ENCODE measurements around the gene VEGFB.
A peak's percentile ranks its signal among the peaks of the same experiment; 100 is the strongest.

The VEGFB gene

DNA sequence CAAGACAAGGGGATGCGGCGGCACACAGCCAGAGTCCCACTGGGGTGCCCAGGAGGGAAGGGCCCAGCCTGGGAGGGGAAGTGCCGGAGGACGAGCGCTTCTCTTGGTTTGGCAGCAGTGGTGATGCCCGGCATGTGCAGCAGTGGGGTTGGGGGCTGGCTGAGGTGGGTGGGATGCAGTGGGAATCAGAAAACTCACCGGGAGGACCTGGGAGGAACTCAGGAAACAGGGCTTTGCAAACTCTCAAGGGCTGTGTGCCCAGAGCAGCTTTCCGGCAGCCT, 24.9 kb upstream of the VEGFB start:
- DNase-seq: no peak
- H3K4me3 Mint-ChIP-seq: no peak overlapping the region
- H3K27ac Mint-ChIP-seq: peak overlapping the region; percentile 61
- TF ChIP-seq, protein P1, sequence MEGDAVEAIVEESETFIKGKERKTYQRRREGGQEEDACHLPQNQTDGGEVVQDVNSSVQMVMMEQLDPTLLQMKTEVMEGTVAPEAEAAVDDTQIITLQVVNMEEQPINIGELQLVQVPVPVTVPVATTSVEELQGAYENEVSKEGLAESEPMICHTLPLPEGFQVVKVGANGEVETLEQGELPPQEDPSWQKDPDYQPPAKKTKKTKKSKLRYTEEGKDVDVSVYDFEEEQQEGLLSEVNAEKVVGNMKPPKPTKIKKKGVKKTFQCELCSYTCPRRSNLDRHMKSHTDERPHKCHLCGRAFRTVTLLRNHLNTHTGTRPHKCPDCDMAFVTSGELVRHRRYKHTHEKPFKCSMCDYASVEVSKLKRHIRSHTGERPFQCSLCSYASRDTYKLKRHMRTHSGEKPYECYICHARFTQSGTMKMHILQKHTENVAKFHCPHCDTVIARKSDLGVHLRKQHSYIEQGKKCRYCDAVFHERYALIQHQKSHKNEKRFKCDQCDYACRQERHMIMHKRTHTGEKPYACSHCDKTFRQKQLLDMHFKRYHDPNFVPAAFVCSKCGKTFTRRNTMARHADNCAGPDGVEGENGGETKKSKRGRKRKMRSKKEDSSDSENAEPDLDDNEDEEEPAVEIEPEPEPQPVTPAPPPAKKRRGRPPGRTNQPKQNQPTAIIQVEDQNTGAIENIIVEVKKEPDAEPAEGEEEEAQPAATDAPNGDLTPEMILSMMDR (IDR thresholded peaks at IDR 0.05): no peak
- no peaks in the 10 kb centered on the region for H3K27me3 Mint-ChIP-seq (ENCODE audit: low read depth, poor library complexity)
- H3K9me3 Mint-ChIP-seq: no peaks in the 10 kb centered on the region
- peaks cover 29% of the 10 kb centered on the region for H3K4me1 Mint-ChIP-seq
- peaks cover 21% of the 10 kb centered on the region for H3K36me3 Mint-ChIP-seq (ENCODE audit: low read depth)

DNA sequence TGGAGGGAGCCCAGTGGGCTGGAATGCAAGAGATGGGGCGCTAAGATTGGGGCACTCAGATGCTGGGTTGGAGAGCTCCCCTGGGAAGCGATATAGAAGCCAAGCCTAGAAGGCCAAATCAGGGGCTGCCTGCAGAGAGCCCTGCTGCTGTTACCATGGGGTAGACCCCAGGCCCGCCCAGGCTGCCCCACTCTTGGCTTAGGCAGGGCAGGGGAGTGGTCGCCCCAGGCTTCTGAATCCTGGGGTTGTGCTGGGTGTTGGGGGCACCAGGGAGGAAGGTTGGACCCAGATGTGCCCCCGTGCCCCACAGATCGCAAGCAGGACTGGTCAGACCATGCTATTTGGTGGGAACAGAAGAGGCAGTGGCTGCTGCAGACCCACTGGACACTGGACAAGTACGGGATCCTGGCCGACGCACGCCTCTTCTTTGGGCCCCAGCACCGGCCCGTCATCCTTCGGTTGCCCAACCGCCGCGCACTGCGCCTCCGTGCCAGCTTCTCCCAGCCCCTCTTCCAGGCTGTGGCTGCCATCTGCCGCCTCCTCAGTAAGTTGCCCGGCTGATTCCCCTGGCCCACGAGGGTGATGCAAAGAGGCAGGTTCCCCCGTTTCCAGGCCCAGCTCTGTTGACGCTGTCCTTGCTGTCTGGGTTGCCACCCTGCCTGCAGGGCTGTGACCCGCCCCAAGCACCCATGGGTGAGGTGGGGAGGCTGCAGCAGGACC, 23.9 kb upstream of the VEGFB start:
- Mint-ChIP-seq H3K9me3 (no peaks in the 10 kb centered on the region), H3K4me3 (no peak overlapping the region), H3K36me3 (ENCODE audit: low read depth) (peaks cover 28% of the 10 kb centered on the region), H3K27ac (peak overlapping the region; percentile 35), H3K27me3 (ENCODE audit: low read depth, poor library complexity) (peaks cover 4% of the 10 kb centered on the region), H3K4me1 (peaks cover 23% of the 10 kb centered on the region)
- DNase-seq: no peak
- TF ChIP-seq, protein P1 (IDR thresholded peaks at IDR 0.05): no peak

DNA sequence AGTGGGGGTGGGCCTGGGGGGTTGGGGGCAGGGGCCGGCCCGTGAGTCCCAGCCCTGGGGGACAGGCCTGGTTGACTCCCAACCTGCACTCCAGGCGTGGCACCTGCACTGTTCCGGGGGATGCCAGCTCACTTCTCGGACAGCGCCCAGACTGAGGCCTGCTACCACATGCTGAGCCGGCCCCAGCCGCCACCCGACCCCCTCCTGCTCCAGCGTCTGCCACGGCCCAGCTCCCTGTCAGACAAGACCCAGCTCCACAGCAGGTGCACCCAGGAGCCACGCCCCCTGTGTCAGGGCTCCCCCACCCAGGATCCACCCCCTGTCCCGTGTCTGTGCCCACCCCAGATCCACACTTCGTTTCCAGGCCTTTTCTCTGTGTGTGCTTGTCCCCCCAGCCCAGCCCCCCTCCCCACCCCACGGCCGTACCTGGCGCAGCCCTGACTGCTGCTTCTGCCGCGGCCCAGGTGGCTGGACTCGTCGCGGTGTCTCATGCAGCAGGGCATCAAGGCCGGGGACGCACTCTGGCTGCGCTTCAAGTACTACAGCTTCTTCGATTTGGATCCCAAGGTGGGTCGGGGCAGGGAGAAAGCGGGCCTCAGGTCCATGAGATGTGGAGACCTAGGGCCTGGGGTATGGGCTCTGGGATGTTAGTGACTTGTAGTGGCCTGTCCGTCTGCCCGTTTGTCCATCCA, 23.1 kb upstream of the VEGFB start:
- peaks cover 16% of the 10 kb centered on the region for H3K4me1 Mint-ChIP-seq
- peaks cover 4% of the 10 kb centered on the region for H3K27me3 Mint-ChIP-seq (ENCODE audit: low read depth, poor library complexity)
- H3K9me3 Mint-ChIP-seq: no peaks in the 10 kb centered on the region
- no peak overlapping the region for H3K27ac Mint-ChIP-seq
- H3K36me3 Mint-ChIP-seq (ENCODE audit: low read depth): peaks cover 30% of the 10 kb centered on the region
- no peak for DNase-seq
- no peak overlapping the region for H3K4me3 Mint-ChIP-seq
- TF ChIP-seq, protein P1 (IDR thresholded peaks at IDR 0.05): no peak

DNA sequence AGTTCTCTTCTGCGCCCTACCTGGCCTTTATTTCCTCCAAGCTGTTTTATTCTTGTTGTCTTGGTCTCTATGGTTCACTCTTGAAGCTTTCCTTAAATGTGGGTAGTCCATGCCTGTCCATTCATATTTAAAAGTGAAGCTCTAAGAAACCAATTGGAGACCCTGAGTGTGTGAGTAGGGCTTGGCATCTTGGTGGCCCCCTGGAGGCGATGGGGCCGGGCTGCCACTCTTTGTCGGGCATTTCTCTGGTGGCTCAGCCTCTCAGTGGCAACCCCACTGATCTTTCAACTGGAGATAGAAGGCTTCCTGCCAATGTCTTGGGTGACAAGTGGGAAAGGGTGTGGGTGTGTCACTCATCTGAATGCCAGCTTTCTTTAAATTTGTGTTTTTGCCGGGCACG, 17.5 kb upstream of the VEGFB start:
- Mint-ChIP-seq H3K27me3 (ENCODE audit: low read depth, poor library complexity) (peaks cover 4% of the 10 kb centered on the region), H3K27ac (no peak overlapping the region), H3K4me1 (peaks cover 6% of the 10 kb centered on the region), H3K4me3 (no peak overlapping the region), H3K9me3 (no peaks in the 10 kb centered on the region), H3K36me3 (ENCODE audit: low read depth) (peaks cover 29% of the 10 kb centered on the region)
- DNase-seq: no peak
- TF ChIP-seq, protein P1 (IDR thresholded peaks at IDR 0.05): no peak

DNA sequence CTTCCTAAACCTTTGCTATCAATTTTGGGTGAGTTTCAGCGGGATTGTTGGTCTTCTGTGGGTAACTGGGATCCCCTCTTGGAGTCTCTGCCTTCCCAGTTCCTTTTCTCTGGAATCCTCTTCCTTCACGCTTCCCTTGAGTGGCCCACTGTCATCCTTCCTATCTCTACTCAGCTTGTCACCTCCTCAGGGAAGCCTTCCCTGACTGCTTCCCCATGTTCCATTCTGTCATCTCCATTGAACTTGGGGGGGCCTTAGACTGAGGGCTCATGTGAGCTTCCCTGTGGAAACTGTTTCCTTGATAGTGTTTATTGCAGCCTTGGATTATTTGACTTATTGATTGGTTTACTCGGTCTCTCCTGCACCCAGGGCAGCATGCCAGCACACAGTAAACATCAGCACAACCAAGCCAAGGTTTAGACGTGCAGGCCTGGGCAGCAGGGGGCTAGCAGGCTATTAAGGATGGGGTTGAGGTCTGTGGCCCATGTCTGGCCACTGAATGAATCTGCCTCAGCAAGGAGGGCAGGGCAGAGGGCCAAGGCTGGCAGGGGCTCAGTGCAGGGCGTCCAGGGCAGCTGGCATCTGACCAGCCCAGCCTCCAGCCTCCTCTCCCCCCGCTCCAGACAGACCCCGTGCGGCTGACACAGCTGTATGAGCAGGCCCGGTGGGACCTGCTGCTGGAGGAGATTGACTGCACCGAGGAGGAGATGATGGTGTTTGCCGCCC, 15.6 kb upstream of the VEGFB start:
- peaks cover 4% of the 10 kb centered on the region for H3K27me3 Mint-ChIP-seq (ENCODE audit: low read depth, poor library complexity)
- H3K4me3 Mint-ChIP-seq: no peak overlapping the region
- H3K27ac Mint-ChIP-seq: no peak overlapping the region
- no peak for DNase-seq
- peaks cover 6% of the 10 kb centered on the region for H3K4me1 Mint-ChIP-seq
- TF ChIP-seq, protein P1 (IDR thresholded peaks at IDR 0.05): no peak
- H3K9me3 Mint-ChIP-seq: no peaks in the 10 kb centered on the region
- H3K36me3 Mint-ChIP-seq (ENCODE audit: low read depth): peaks cover 18% of the 10 kb centered on the region
